Stimulated activated memory B cell treated with anti-CD40 and anti-IgM and Interleukin-4, amounts not matched to agents 10 μg/mL and 1 μg/mL and 100 μg/mL, for 72 hours (primary cell): ENCODE results near the gene PC.

Experiments used
- ATAC-seq: fragments of 150-1000 bp; cut with Tn5 transposase; 2 replicates; pipeline ENCODE4 v1.10.0; 2021
- H3K27ac Mint-ChIP-seq: one replicate; pipeline ENCODE4 v1.8.0; 2022; ENCODE audit warnings: mild to moderate bottlenecking, mixed read lengths
- H3K27me3 Mint-ChIP-seq: one replicate; pipeline ENCODE4 v1.8.0; 2022; ENCODE audit warnings: mixed read lengths
- H3K36me3 Mint-ChIP-seq: one replicate; pipeline ENCODE4 v1.8.0; 2022; ENCODE audit warnings: mixed read lengths
- H3K4me1 Mint-ChIP-seq: one replicate; pipeline ENCODE4 v1.8.0; 2022; ENCODE audit warnings: mixed read lengths
- H3K4me3 Mint-ChIP-seq: one replicate; pipeline ENCODE4 v1.8.0; 2022; ENCODE audit warnings: mild to moderate bottlenecking, moderate library complexity, mixed read lengths
- H3K9me3 Mint-ChIP-seq: one replicate; pipeline ENCODE4 v1.8.0; 2022; ENCODE audit warnings: mixed read lengths

The PC gene

GRCh38 chr11:66986178-66986545 lies 28.0 kb upstream of the PC start:
- H3K36me3 Mint-ChIP-seq, result no peaks in the 10 kb centered on the region
- H3K27me3 Mint-ChIP-seq, result peaks cover 79% of the 10 kb centered on the region
- H3K9me3 Mint-ChIP-seq, result no peaks in the 10 kb centered on the region
- H3K4me1 Mint-ChIP-seq, result no peaks in the 10 kb centered on the region
- ATAC-seq, result no peak
- no peak overlapping the region for H3K27ac Mint-ChIP-seq
- H3K4me3 Mint-ChIP-seq, result no peak overlapping the region

GRCh38 chr11:66985508-66986177 lies 27.5 kb upstream of the PC start:
- Mint-ChIP-seq H3K9me3 (no peaks in the 10 kb centered on the region), H3K27me3 (peaks cover 78% of the 10 kb centered on the region)
- no peak for ATAC-seq

GRCh38 chr11:66983275-66983924 lies 25.2 kb upstream of the PC start:
- H3K36me3 Mint-ChIP-seq, result no peaks in the 10 kb centered on the region

More at GRCh38 chr11:66985508-66986177, 27.5 kb upstream of the PC start:
- no peak overlapping the region for H3K27ac Mint-ChIP-seq
- no peaks in the 10 kb centered on the region for H3K4me1 Mint-ChIP-seq
- no peak overlapping the region for H3K4me3 Mint-ChIP-seq
- H3K36me3 Mint-ChIP-seq, result no peaks in the 10 kb centered on the region

GRCh38 chr11:66981976-66982578 lies 23.9 kb upstream of the PC start:
- Mint-ChIP-seq H3K4me1 (no peaks in the 10 kb centered on the region), H3K36me3 (no peaks in the 10 kb centered on the region), H3K27ac (no peak overlapping the region), H3K9me3 (peaks cover 3% of the 10 kb centered on the region), H3K4me3 (no peak overlapping the region), H3K27me3 (peaks cover 53% of the 10 kb centered on the region)
- no peak for ATAC-seq

More at GRCh38 chr11:66983275-66983924, 25.2 kb upstream of the PC start:
- H3K27ac Mint-ChIP-seq, result no peak overlapping the region
- H3K9me3 Mint-ChIP-seq, result peaks cover 3% of the 10 kb centered on the region
- H3K4me1 Mint-ChIP-seq, result no peaks in the 10 kb centered on the region
- no peak overlapping the region for H3K4me3 Mint-ChIP-seq
- no peak for ATAC-seq
- peaks cover 67% of the 10 kb centered on the region for H3K27me3 Mint-ChIP-seq

- Mint-ChIP-seq H3K9me3 (peaks cover 3% of the 10 kb centered on the region), H3K36me3 (no peaks in the 10 kb centered on the region), H3K27ac (no peak overlapping the region), H3K27me3 (peaks cover 58% of the 10 kb centered on the region), H3K4me3 (no peak overlapping the region), H3K4me1 (no peaks in the 10 kb centered on the region)
- ATAC-seq, result no peak
Observed at GRCh38 chr11:66979336-66979980, 21.3 kb upstream of the PC start.

GRCh38 chr11:66978717-66979116 lies 20.5 kb upstream of the PC start:
- Mint-ChIP-seq H3K36me3 (no peaks in the 10 kb centered on the region), H3K27ac (no peak overlapping the region), H3K27me3 (peaks cover 53% of the 10 kb centered on the region), H3K4me1 (no peaks in the 10 kb centered on the region), H3K9me3 (peaks cover 3% of the 10 kb centered on the region), H3K4me3 (no peak overlapping the region)
- ATAC-seq, result no peak

GRCh38 chr11:66978229-66978628 lies 20.0 kb upstream of the PC start:
- peaks cover 50% of the 10 kb centered on the region for H3K27me3 Mint-ChIP-seq
- no peak overlapping the region for H3K4me3 Mint-ChIP-seq
- H3K4me1 Mint-ChIP-seq, result no peaks in the 10 kb centered on the region
- no peak for ATAC-seq
- H3K9me3 Mint-ChIP-seq, result peaks cover 3% of the 10 kb centered on the region
- no peak overlapping the region for H3K27ac Mint-ChIP-seq
- no peaks in the 10 kb centered on the region for H3K36me3 Mint-ChIP-seq

- Mint-ChIP-seq H3K4me1 (no peaks in the 10 kb centered on the region), H3K27ac (no peak overlapping the region), H3K9me3 (peaks cover 3% of the 10 kb centered on the region), H3K27me3 (peaks cover 44% of the 10 kb centered on the region), H3K36me3 (no peaks in the 10 kb centered on the region), H3K4me3 (no peak overlapping the region)
- no peak for ATAC-seq
Observed at GRCh38 chr11:66976925-66977324, 18.7 kb upstream of the PC start.

GRCh38 chr11:66976028-66976467 lies 17.9 kb upstream of the PC start:
- peaks cover 50% of the 10 kb centered on the region for H3K27me3 Mint-ChIP-seq
- no peak for ATAC-seq
- H3K4me3 Mint-ChIP-seq, result no peak overlapping the region
- H3K4me1 Mint-ChIP-seq, result no peaks in the 10 kb centered on the region
- H3K27ac Mint-ChIP-seq, result no peak overlapping the region
- peaks cover 3% of the 10 kb centered on the region for H3K9me3 Mint-ChIP-seq
- H3K36me3 Mint-ChIP-seq, result no peaks in the 10 kb centered on the region

- Mint-ChIP-seq H3K9me3 (peaks cover 6% of the 10 kb centered on the region), H3K4me3 (no peak overlapping the region), H3K27ac (no peak overlapping the region), H3K27me3 (peaks cover 55% of the 10 kb centered on the region), H3K36me3 (peaks cover 4% of the 10 kb centered on the region), H3K4me1 (no peaks in the 10 kb centered on the region)
- ATAC-seq, result no peak
Observed at GRCh38 chr11:66975405-66976027, 17.3 kb upstream of the PC start.

- peaks cover 55% of the 10 kb centered on the region for H3K27me3 Mint-ChIP-seq
- H3K4me1 Mint-ChIP-seq, result no peaks in the 10 kb centered on the region
- H3K27ac Mint-ChIP-seq, result no peak within 1 kb of the TSS
- peaks cover 7% of the 10 kb centered on the region for H3K9me3 Mint-ChIP-seq
- peaks cover 4% of the 10 kb centered on the region for H3K36me3 Mint-ChIP-seq
- no peak within 1 kb of the TSS for H3K4me3 Mint-ChIP-seq
- no peak for ATAC-seq
Observed at GRCh38 chr11:66974724-66975404, 16.7 kb upstream of the PC start, which contains the start of gene C11orf86. Gene C11orf86 (plus strand): TSS chr11:66975304. CDS start chr11:66975363, 59 bp downstream.

GRCh38 chr11:66973956-66974580 lies 15.9 kb upstream of the PC start:
- Mint-ChIP-seq H3K27ac (no peak overlapping the region), H3K36me3 (peaks cover 4% of the 10 kb centered on the region), H3K27me3 (peaks cover 50% of the 10 kb centered on the region), H3K4me3 (no peak overlapping the region), H3K4me1 (no peaks in the 10 kb centered on the region), H3K9me3 (peaks cover 4% of the 10 kb centered on the region)
- ATAC-seq, result no peak

GRCh38 chr11:66971488-66971887 lies 13.3 kb upstream of the PC start:
- no peak overlapping the region for H3K4me3 Mint-ChIP-seq
- H3K9me3 Mint-ChIP-seq, result peaks cover 4% of the 10 kb centered on the region
- no peak for ATAC-seq
- peaks cover 56% of the 10 kb centered on the region for H3K27me3 Mint-ChIP-seq
- peaks cover 4% of the 10 kb centered on the region for H3K36me3 Mint-ChIP-seq
- no peak overlapping the region for H3K27ac Mint-ChIP-seq
- H3K4me1 Mint-ChIP-seq, result no peaks in the 10 kb centered on the region

GRCh38 chr11:66970807-66971442 lies 12.7 kb upstream of the PC start:
- H3K27ac Mint-ChIP-seq, result no peak overlapping the region
- H3K36me3 Mint-ChIP-seq, result peaks cover 4% of the 10 kb centered on the region
- H3K4me1 Mint-ChIP-seq, result no peaks in the 10 kb centered on the region
- H3K4me3 Mint-ChIP-seq, result no peak overlapping the region
- H3K9me3 Mint-ChIP-seq, result peaks cover 4% of the 10 kb centered on the region
- peaks cover 56% of the 10 kb centered on the region for H3K27me3 Mint-ChIP-seq
- ATAC-seq, result no peak
